Measurements from ENCODE around the gene AQP3.
"Not testable (repeated sequence)": the region's sequence is repeated elsewhere in the genome, so short reads cannot be mapped to it uniquely, and the experiment has no call there.

AQP3 gene

GRCh38 chr9:33446946-33447798 is at the start of gene AQP3:
Gene AQP3 (minus strand): TSS chr9:33447593. CDS start chr9:33447530, 63 bp downstream.
- peak; percentile 31 for DNase-seq

- not testable (repeated sequence) for DNase-seq
Observed at GRCh38 chr9:33493819-33494218, 46.4 kb upstream of the AQP3 start.

GRCh38 chr9:33489066-33489465 is 41.7 kb upstream of the AQP3 start:
- DNase-seq: no peak

- DNase-seq: not testable (repeated sequence)
Observed at GRCh38 chr9:33485312-33485711, 37.9 kb upstream of the AQP3 start.

- DNase-seq: no peak
Observed at GRCh38 chr9:33480976-33481375, 33.6 kb upstream of the AQP3 start.

- DNase-seq: no peak
Observed at GRCh38 chr9:33480106-33480505, 32.7 kb upstream of the AQP3 start.

GRCh38 chr9:33476503-33476902 is 29.1 kb upstream of the AQP3 start:
- DNase-seq: no peak

- DNase-seq: no peak
Observed at GRCh38 chr9:33475357-33475756, 28.0 kb upstream of the AQP3 start.

- DNase-seq: peak; percentile 92
Observed at GRCh38 chr9:33473643-33474352, 26.4 kb upstream of the AQP3 start, which contains the start of gene NOL6. Gene NOL6 (minus strand): TSS chr9:33473924. CDS start chr9:33473842, 82 bp downstream.

GRCh38 chr9:33472881-33473615 is 25.7 kb upstream of the AQP3 start:
- DNase-seq: no peak

- DNase-seq: no peak
Observed at GRCh38 chr9:33472171-33472880, 24.9 kb upstream of the AQP3 start.

- DNase-seq: no peak
Observed at GRCh38 chr9:33471361-33471760, 24.0 kb upstream of the AQP3 start.

- no peak for DNase-seq
Observed at GRCh38 chr9:33469891-33470290, 22.5 kb upstream of the AQP3 start.

- DNase-seq: no peak
Observed at GRCh38 chr9:33468797-33469621, 21.6 kb upstream of the AQP3 start.

GRCh38 chr9:33468215-33468730 is 20.9 kb upstream of the AQP3 start:
- no peak for DNase-seq

GRCh38 chr9:33467526-33467925 is 20.1 kb upstream of the AQP3 start:
- DNase-seq: no peak

GRCh38 chr9:33466565-33467495 is 19.4 kb upstream of the AQP3 start:
- no peak for DNase-seq

- no peak for DNase-seq
Observed at GRCh38 chr9:33465596-33466564, 18.5 kb upstream of the AQP3 start.

GRCh38 chr9:33465096-33465495 is 17.7 kb upstream of the AQP3 start:
- no peak for DNase-seq

Measured in NCI-H510A (cell line).